Naive B cell (primary cell): ENCODE results near the gene CCL3. TPM values are rescaled to one million over a fixed set of nuclear protein-coding genes. Genes with fewer than 3 reads are reported as not detected.

Experiments used
- ATAC-seq, 2 donors: fragments of 150-1000 bp; cut with Tn5 transposase; 2 replicates each; pipeline ENCODE4 v1.10.0; 2021; ENCODE audit warnings: low read depth in 2 of 2, mild to moderate bottlenecking in 2 of 2, moderate library complexity in 2 of 2
- DNase-seq: peaks from one replicate; pipeline ENCODE4 v3.0.0; 2022
- H3K27ac Mint-ChIP-seq, 6 donors: one replicate each; pipeline ENCODE4 v1.8.0; 2020 to 2022; ENCODE audit warnings: mild to moderate bottlenecking in 6 of 6, mixed read lengths in 6 of 6, moderate library complexity in 5 of 6, inconsistent platforms in 2 of 6
- H3K27me3 Mint-ChIP-seq, 3 donors: one replicate each; pipeline ENCODE4 v1.8.0; 2021 to 2022; ENCODE audit warnings: mixed read lengths in 3 of 3, mild to moderate bottlenecking in 1 of 3
- H3K36me3 Mint-ChIP-seq, 2 donors: one replicate each; pipeline ENCODE4 v1.8.0; 2020 to 2022; ENCODE audit warnings: mixed read lengths in 2 of 2, inconsistent platforms in 1 of 2, mild to moderate bottlenecking in 1 of 2
- H3K4me1 Mint-ChIP-seq, 3 donors: one replicate each; pipeline ENCODE4 v1.8.0; 2020 to 2022; ENCODE audit warnings: mixed read lengths in 3 of 3, inconsistent platforms in 1 of 3, mild to moderate bottlenecking in 1 of 3, moderate library complexity in 1 of 3
- H3K4me3 Mint-ChIP-seq, 8 donors: one replicate each; pipeline ENCODE4 v1.8.0; 2020 to 2022; ENCODE audit warnings: mild to moderate bottlenecking in 8 of 8, mixed read lengths in 8 of 8, moderate library complexity in 8 of 8, inconsistent platforms in 2 of 8
- H3K9me3 Mint-ChIP-seq, 7 donors: one replicate each; pipeline ENCODE4 v1.8.0; 2020 to 2022; ENCODE audit warnings: mixed read lengths in 7 of 7, mild to moderate bottlenecking in 5 of 7, inconsistent platforms in 2 of 7, moderate library complexity in 1 of 7
- polyA plus RNA-seq, 6 donors: library from polyadenylated mRNA; unstranded; fragments of 300-500 nt; fragmentation: Illumina TruSeq; gene quantifications; one replicate each; pipeline ENCODE4 v1.2.3, GENCODE V29; 2021; ENCODE audit warnings: low read depth in 6 of 6

CCL3 gene
- polyA plus RNA-seq: 10 to 100 TPM in 3 of 6 donors, 1 to 10 TPM in 3; 7.0 to 36.8 (median 13.0) TPM

- DNase-seq: peak; percentile 77
- peak within 1 kb of the TSS; percentile 80 to 92 (median 87) for H3K4me3 Mint-ChIP-seq
Observed at GRCh38 chr17:36089888-36090836, at the start of gene CCL3. Gene CCL3 (minus strand): TSS chr17:36090143. CDS start chr17:36090058, 85 bp downstream.

DNA sequence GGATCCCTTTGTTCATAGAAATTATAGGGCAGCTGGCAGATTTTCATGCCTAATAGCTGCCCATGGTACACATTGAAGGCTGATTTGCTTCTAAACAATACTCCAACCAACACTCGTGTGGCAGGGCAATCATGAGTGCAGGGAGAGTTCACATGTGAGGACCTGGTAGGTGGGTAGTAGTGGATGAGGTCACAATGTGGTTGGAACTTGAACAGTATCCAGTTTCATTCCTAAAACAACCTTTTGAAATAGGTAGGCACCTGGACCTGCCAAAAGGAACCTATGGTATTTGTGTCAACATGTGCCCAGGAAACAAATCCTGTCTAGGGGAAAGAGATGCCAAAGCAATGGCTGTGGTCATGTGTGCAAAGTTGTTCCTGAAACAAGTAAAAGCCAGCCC, 46.5 kb upstream of the CCL3 start:
- H3K27ac Mint-ChIP-seq: peak overlapping the region in 2 of 6 donors; percentile 45 to 83
- DNase-seq: no peak
- H3K4me1 Mint-ChIP-seq: peaks cover 60 to 72% (median 68%) of the 10 kb centered on the region in 3 donors
- H3K4me3 Mint-ChIP-seq: peak overlapping the region in 4 of 8 donors; percentile 9 to 67 (median 52)
- ATAC-seq: no peak
- H3K27me3 Mint-ChIP-seq: no peaks in the 10 kb centered on the region
- peaks cover 6 to 8% of the 10 kb centered on the region in 2 donors for H3K36me3 Mint-ChIP-seq
- H3K9me3 Mint-ChIP-seq: peaks cover 0 to 7% (median 5%) of the 10 kb centered on the region in 7 donors

More at GRCh38 chr17:36089888-36090836, at the start of gene CCL3:
- Mint-ChIP-seq H3K27me3 (no peaks in the 10 kb centered on the region), H3K9me3 (no peaks in the 10 kb centered on the region), H3K4me1 (peaks cover 62 to 79% (median 72%) of the 10 kb centered on the region in 3 donors), H3K27ac (peak within 1 kb of the TSS; percentile 81 to 98 (median 97)), H3K36me3 (peaks cover 0 to 11% of the 10 kb centered on the region in 2 donors)
- ATAC-seq: peak; percentile 90

DNA sequence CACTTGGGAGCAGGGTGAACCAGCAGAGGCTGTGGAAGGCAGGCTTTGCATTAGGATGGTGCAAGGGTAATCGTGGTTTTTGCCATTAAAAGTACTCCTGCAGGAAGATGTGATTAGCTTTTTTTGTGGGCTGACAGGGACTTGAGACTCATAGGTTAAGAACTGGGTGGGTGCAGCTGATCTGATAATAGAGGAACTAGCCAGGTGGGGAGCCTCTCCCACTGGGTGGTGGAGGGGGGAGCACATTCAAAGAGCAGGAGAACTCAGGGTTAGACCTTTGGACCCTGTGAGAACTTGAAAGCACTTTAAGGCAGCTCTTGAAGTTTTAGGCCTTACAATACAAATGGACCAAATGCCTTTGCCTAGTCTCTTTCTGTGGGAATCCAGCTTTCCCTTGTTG, 46.1 kb upstream of the CCL3 start:
- DNase-seq: peak; percentile 25
- Mint-ChIP-seq H3K36me3 (peaks cover 6 to 8% of the 10 kb centered on the region in 2 donors), H3K4me1 (peaks cover 63 to 71% (median 66%) of the 10 kb centered on the region in 3 donors), H3K27ac (peak overlapping the region in 3 of 6 donors; percentile 3 to 77 (median 45)), H3K4me3 (peak overlapping the region in 6 of 8 donors; percentile 9 to 75 (median 52)), H3K27me3 (no peaks in the 10 kb centered on the region), H3K9me3 (peaks cover 0 to 7% (median 5%) of the 10 kb centered on the region in 7 donors)
- ATAC-seq: peak; percentile 47 to 49

DNA sequence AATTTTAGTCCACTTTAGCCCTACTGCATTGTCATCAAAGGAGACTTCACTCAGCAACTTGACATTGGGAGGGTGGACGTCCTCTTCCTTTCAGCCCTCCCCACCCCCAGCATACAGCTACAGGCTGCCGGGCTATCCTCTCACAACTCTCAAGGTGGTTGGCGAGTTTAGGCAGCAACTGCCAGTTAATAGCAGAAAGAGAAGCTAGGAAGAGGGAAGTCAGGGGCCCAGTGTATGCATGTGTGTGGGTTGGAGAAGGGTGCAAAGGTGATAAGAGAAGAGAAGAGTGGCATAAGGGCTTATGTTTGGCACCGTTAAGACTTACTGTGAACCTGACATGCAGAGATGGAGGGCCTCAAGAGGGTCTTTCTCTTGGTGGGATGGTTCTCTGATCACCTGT, 45.5 kb upstream of the CCL3 start:
- Mint-ChIP-seq H3K27me3 (no peaks in the 10 kb centered on the region), H3K27ac (peak overlapping the region in 5 of 6 donors; percentile 34 to 77 (median 51)), H3K9me3 (peaks cover 0 to 7% (median 5%) of the 10 kb centered on the region in 7 donors), H3K36me3 (peaks cover 6 to 8% of the 10 kb centered on the region in 2 donors), H3K4me3 (peak overlapping the region in 7 of 8 donors; percentile 6 to 75 (median 51)), H3K4me1 (peaks cover 66 to 76% (median 68%) of the 10 kb centered on the region in 3 donors)
- peak in 1 of 2 donors; percentile 20 for ATAC-seq
- no peak for DNase-seq

DNA sequence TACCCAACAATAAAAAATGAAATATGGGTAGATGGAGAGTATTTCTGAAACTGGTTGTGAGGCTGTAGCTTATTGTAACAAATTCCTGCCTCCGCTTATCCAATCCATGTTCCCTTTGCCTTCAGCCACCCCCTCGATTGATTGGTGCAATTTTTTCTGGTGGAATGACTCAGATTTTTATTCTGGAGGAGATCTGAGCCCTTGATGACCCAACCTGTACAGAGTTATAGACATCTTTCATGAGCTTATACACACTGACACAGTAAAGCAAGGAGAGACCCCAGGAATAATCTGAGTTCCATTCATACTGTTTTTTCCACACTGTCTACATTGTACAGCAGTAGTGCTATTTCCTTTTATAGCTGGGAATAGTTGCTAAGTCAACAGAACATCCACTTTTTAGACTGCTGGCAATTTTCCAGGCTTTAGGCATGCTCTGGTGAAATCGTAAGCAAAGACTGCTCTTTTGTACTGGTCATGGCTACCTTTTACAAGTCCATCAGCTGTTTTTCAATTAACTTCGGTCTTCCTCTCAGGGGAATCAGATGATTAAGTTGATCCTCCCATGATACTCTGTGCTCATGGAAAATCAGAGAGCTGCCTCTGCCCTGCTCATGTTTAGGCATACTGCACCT, 43.8 kb upstream of the CCL3 start:
- Mint-ChIP-seq H3K27ac (peak overlapping the region in 4 of 6 donors; percentile 19 to 96 (median 52)), H3K4me3 (peak overlapping the region in 3 of 8 donors; percentile 6 to 86 (median 76)), H3K27me3 (no peaks in the 10 kb centered on the region), H3K4me1 (peaks cover 83 to 94% (median 86%) of the 10 kb centered on the region in 3 donors), H3K9me3 (peaks cover 0 to 7% (median 5%) of the 10 kb centered on the region in 7 donors), H3K36me3 (peaks cover 6 to 8% of the 10 kb centered on the region in 2 donors)
- DNase-seq: no peak
- ATAC-seq: no peak

- DNase-seq: peak; percentile 59
- Mint-ChIP-seq H3K27me3 (no peaks in the 10 kb centered on the region), H3K4me1 (peaks cover 85 to 97% (median 93%) of the 10 kb centered on the region in 3 donors), H3K4me3 (peak overlapping the region; percentile 15 to 82 (median 62)), H3K36me3 (no peaks in the 10 kb centered on the region), H3K27ac (peak overlapping the region in 5 of 6 donors; percentile 72 to 96 (median 83)), H3K9me3 (peaks cover 0 to 5% (median under 1%) of the 10 kb centered on the region in 7 donors)
- peak; percentile 82 to 83 for ATAC-seq
Observed at GRCh38 chr17:36132421-36132831, 42.5 kb upstream of the CCL3 start.

GRCh38 chr17:36131931-36132330, 42.0 kb upstream of the CCL3 start:
- H3K4me1 Mint-ChIP-seq: peaks cover 85 to 97% (median 93%) of the 10 kb centered on the region in 3 donors
- H3K9me3 Mint-ChIP-seq: peaks cover 0 to 10% (median 5%) of the 10 kb centered on the region in 7 donors
- peak overlapping the region in 5 of 6 donors; percentile 76 to 96 (median 92) for H3K27ac Mint-ChIP-seq
- H3K27me3 Mint-ChIP-seq: no peaks in the 10 kb centered on the region
- H3K36me3 Mint-ChIP-seq: peaks cover 2 to 4% of the 10 kb centered on the region in 2 donors
- ATAC-seq (no peak), DNase-seq (no peak)
- peak overlapping the region in 5 of 8 donors; percentile 15 to 76 (median 56) for H3K4me3 Mint-ChIP-seq

GRCh38 chr17:36131421-36131820, 41.5 kb upstream of the CCL3 start:
- Mint-ChIP-seq H3K36me3 (peaks cover 3 to 9% of the 10 kb centered on the region in 2 donors), H3K27me3 (no peaks in the 10 kb centered on the region), H3K4me1 (peaks cover 86 to 97% (median 93%) of the 10 kb centered on the region in 3 donors), H3K9me3 (peaks cover 0 to 15% (median 10%) of the 10 kb centered on the region in 7 donors), H3K4me3 (peak overlapping the region in 6 of 8 donors; percentile 7 to 76 (median 52)), H3K27ac (peak overlapping the region in 5 of 6 donors; percentile 31 to 92 (median 72))
- no peak for DNase-seq
- no peak for ATAC-seq

DNA sequence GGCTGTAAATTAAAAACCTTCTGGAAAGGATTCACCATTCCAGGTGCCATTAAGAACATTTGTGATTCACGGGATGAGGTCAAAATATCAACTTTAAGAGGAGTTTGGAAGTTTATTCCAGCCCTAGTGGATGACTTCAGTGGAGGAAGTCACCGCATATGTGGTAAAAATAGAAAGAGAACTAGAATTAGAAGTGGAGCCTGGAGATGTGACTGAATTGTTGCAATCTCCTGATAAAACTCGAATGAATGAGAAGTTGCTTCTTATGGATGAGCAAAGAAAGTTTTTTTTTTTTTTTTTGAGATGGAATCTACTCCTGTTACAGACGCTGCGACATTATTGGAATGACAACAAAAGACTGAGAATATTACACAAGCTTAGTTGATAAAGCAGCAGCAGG, 40.4 kb upstream of the CCL3 start:
- peaks cover 11 to 19% of the 10 kb centered on the region in 2 donors for H3K36me3 Mint-ChIP-seq
- ATAC-seq: no peak
- peak overlapping the region in 4 of 8 donors; percentile 21 to 44 (median 27) for H3K4me3 Mint-ChIP-seq
- peaks cover 84 to 95% (median 92%) of the 10 kb centered on the region in 3 donors for H3K4me1 Mint-ChIP-seq
- H3K27me3 Mint-ChIP-seq: no peaks in the 10 kb centered on the region
- DNase-seq: no peak
- peak overlapping the region in 4 of 6 donors; percentile 30 to 71 (median 48) for H3K27ac Mint-ChIP-seq
- H3K9me3 Mint-ChIP-seq: peaks cover 4 to 25% (median 20%) of the 10 kb centered on the region in 7 donors

GRCh38 chr17:36129616-36130015, 39.7 kb upstream of the CCL3 start:
- ATAC-seq (no peak), DNase-seq (no peak)
- H3K36me3 Mint-ChIP-seq: peaks cover 11 to 20% of the 10 kb centered on the region in 2 donors
- peaks cover 78 to 89% (median 88%) of the 10 kb centered on the region in 3 donors for H3K4me1 Mint-ChIP-seq
- H3K27me3 Mint-ChIP-seq: no peaks in the 10 kb centered on the region
- H3K4me3 Mint-ChIP-seq: peak overlapping the region in 5 of 8 donors; percentile 54 to 85 (median 72)
- peak overlapping the region in 1 of 6 donors; percentile 86 for H3K27ac Mint-ChIP-seq
- H3K9me3 Mint-ChIP-seq: peaks cover 4 to 29% (median 23%) of the 10 kb centered on the region in 7 donors

- Mint-ChIP-seq H3K4me3 (peak overlapping the region; percentile 53 to 91 (median 84)), H3K36me3 (peaks cover 11 to 20% of the 10 kb centered on the region in 2 donors), H3K4me1 (peaks cover 71 to 85% (median 78%) of the 10 kb centered on the region in 3 donors), H3K27ac (peak overlapping the region; percentile 44 to 96 (median 88)), H3K27me3 (no peaks in the 10 kb centered on the region), H3K9me3 (peaks cover 4 to 36% (median 23%) of the 10 kb centered on the region in 7 donors)
- ATAC-seq (no peak), DNase-seq (no peak)
Observed at GRCh38 chr17:36128411-36128978, 38.6 kb upstream of the CCL3 start.

DNA sequence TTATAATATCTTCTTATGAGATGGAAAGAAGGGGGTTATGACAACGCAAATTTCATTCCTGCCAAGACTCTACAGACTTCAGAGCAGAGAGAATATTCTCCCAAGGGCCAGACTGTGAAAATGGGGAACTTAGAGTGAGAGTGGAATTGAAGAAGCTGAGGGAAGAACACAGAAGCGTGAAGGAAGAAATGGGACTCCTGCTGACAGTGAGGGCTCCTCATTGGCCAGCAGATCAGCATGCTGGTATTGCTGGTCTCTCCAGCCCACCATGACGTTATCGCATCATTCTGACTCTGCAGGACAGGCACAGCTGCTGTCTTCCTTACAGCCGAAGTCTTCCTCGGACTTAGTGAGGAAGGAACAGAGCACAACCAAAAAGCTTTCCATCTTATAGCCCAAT, 38.0 kb upstream of the CCL3 start:
- Mint-ChIP-seq H3K4me3 (peak overlapping the region; percentile 72 to 91 (median 84)), H3K36me3 (peaks cover 11 to 20% of the 10 kb centered on the region in 2 donors), H3K9me3 (peaks cover 4 to 36% (median 23%) of the 10 kb centered on the region in 7 donors), H3K27ac (peak overlapping the region; percentile 86 to 97 (median 93)), H3K4me1 (peaks cover 65 to 84% (median 72%) of the 10 kb centered on the region in 3 donors), H3K27me3 (no peaks in the 10 kb centered on the region)
- peak; percentile 51 for DNase-seq
- ATAC-seq: peak; percentile 34 to 35
